OCI-LY3 (cell line): ENCODE measurements around the gene PCSK5.

Experiments used
- EZH2phosphoT487 ChIP-seq: fragments of 200-600 bp; shearing (Covaris generic); IDR thresholded peaks from 2 replicates; pipeline ENCODE4 v1.6.1; 2018; ENCODE audit warnings: antibody characterized with exemption, mixed run types, low read depth
- TF ChIP-seq, protein P1 (sequence below): fragments of 200-600, 300-600 bp; sonication (generic); IDR thresholded peaks from 2 replicates; pipeline ENCODE4 v1.5.1; 2014; ENCODE audit warnings: antibody characterized with exemption, low read length, low read depth

DNA sequence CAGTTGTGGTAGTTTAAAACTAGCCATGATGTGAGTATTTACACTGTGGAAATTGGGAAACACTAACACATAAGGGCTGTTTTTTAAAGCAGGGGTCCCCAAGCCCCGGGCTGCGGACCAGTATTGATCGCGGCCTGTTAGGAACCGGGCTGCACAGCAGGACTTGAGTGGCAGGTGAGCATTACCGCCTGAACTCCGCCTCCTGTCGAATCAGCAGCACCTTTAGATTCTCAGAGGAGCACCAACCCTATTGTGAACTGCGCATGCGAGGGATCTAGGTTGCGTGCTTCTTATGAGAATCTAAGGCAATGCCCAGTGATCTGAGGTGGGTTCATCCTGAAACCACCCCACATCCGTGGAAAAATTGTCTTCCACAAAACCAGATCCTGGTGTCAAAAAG, 127.8 kb downstream of the PCSK5 start:
- TF ChIP-seq, protein P1, sequence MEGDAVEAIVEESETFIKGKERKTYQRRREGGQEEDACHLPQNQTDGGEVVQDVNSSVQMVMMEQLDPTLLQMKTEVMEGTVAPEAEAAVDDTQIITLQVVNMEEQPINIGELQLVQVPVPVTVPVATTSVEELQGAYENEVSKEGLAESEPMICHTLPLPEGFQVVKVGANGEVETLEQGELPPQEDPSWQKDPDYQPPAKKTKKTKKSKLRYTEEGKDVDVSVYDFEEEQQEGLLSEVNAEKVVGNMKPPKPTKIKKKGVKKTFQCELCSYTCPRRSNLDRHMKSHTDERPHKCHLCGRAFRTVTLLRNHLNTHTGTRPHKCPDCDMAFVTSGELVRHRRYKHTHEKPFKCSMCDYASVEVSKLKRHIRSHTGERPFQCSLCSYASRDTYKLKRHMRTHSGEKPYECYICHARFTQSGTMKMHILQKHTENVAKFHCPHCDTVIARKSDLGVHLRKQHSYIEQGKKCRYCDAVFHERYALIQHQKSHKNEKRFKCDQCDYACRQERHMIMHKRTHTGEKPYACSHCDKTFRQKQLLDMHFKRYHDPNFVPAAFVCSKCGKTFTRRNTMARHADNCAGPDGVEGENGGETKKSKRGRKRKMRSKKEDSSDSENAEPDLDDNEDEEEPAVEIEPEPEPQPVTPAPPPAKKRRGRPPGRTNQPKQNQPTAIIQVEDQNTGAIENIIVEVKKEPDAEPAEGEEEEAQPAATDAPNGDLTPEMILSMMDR: no peak
- no peak for TF ChIP-seq EZH2phosphoT487
